RWPE1 (cell line): ENCODE data around the gene KLHL25.

Source experiments
- CTCF ChIA-PET: fragments of 350-600 bp; sonication (Branson Sonifier 250); formaldehyde crosslinking; extraction: SDS; loops from one replicate; lab custom pipeline; 2021; lab: Yijun Ruan, JAX
- POLR2A ChIA-PET: fragments of 400-600 bp; formaldehyde crosslinking; extraction: SDS; loops from one replicate; lab custom pipeline; 2020; ENCODE audit warnings: antibody characterized with exemption; ENCODE audit not compliant: low non-redundant PET; lab: Yijun Ruan, JAX
- DNase-seq: peaks from one replicate; pipeline ENCODE4 v3.0.0; 2012; ENCODE audit warnings: low spot score
- H3K27ac ChIP-seq: fragments of 450-650 bp; 2 replicates; pipeline ENCODE4 v1.5.1; 2017
- CTCF ChIP-seq: fragments of 450-650 bp; conservative IDR thresholded peaks from 2 replicates; pipeline ENCODE4 v1.5.1; 2017; ENCODE audit warnings: low read depth, mild to moderate bottlenecking

Gene KLHL25

GRCh38 chr15:85711580-85712192, 83.0 kb downstream of the KLHL25 start:
- POLR2A ChIA-PET: no interaction called here
- TF ChIP-seq CTCF: no peak
- no peak overlapping the region for H3K27ac ChIP-seq
- DNase-seq: no peak
- CTCF ChIA-PET: no interaction called here

GRCh38 chr15:85710340-85710842, 84.3 kb downstream of the KLHL25 start:
- no peak overlapping the region for H3K27ac ChIP-seq
- POLR2A ChIA-PET: no interaction called here
- no peak for DNase-seq
- CTCF ChIA-PET: interaction anchor here (0.7 kb wide), 2 partner anchors 189 to 217 kb away, joined by 3 read pairs; no protein-coding TSS in a partner anchor
- TF ChIP-seq CTCF: no peak
